Osteoblast (primary cell): ENCODE results near the gene PLXNB2. TPM values are rescaled to one million over a fixed set of nuclear protein-coding genes. Genes with fewer than 3 reads are reported as not detected.

Source experiments
- DNase-seq: peaks from one replicate; pipeline ENCODE4 v3.0.0; 2011; ENCODE audit warnings: low spot score, mixed read lengths; ENCODE audit not compliant: insufficient read length; ENCODE audit errors: missing footprints
- H2AFZ ChIP-seq: 2 replicates; pipeline ENCODE4 v1.6.0; 2011; ENCODE audit warnings: mild to moderate bottlenecking, low read length
- H3K27ac ChIP-seq: 2 replicates; pipeline ENCODE4 v1.5.1; 2011; ENCODE audit warnings: mild to moderate bottlenecking, low read depth, low read length, moderate library complexity
- H3K27me3 ChIP-seq: 2 replicates; pipeline ENCODE4 v1.6.0; 2012; ENCODE audit warnings: mild to moderate bottlenecking, control low read depth, inconsistent platforms, low read length, moderate library complexity; ENCODE audit not compliant: insufficient read depth
- H3K36me3 ChIP-seq: 2 replicates; pipeline ENCODE4 v1.5.1; 2011; ENCODE audit warnings: mild to moderate bottlenecking, low read length, control low read depth, moderate library complexity; ENCODE audit not compliant: insufficient read depth
- H3K4me1 ChIP-seq: 2 replicates; pipeline ENCODE4 v1.5.1; 2011; ENCODE audit warnings: mild to moderate bottlenecking, low read length, control low read depth, moderate library complexity; ENCODE audit not compliant: insufficient read depth
- H3K4me2 ChIP-seq: 2 replicates; pipeline ENCODE4 v1.6.0; 2011; ENCODE audit warnings: mild to moderate bottlenecking, low read length; ENCODE audit not compliant: insufficient read depth
- H3K4me3 ChIP-seq: fragments of 200-600 bp; sonication (generic); 3 replicates; pipeline ENCODE4 v1.5.1; 2012; ENCODE audit warnings: mild to moderate bottlenecking, low read length, inconsistent platforms; ENCODE audit not compliant: insufficient read depth
- H3K79me2 ChIP-seq: 2 replicates; pipeline ENCODE4 v1.6.0; 2012; ENCODE audit warnings: mild to moderate bottlenecking, low read length, control low read depth, inconsistent platforms; ENCODE audit not compliant: insufficient read depth
- H3K9me3 ChIP-seq: 2 replicates; pipeline ENCODE4 v1.5.1; 2011; ENCODE audit warnings: low read depth, low read length, control low read depth
- H4K20me1 ChIP-seq: 2 replicates; pipeline ENCODE4 v1.6.0; 2012; ENCODE audit warnings: mild to moderate bottlenecking, low read length, control low read depth; ENCODE audit not compliant: insufficient read depth
- CTCF ChIP-seq: IDR thresholded peaks from 2 replicates; pipeline ENCODE4 v1.5.1; 2011; ENCODE audit warnings: mild to moderate bottlenecking, low read depth, low read length, moderate library complexity; ENCODE audit errors: extremely low read depth
- total RNA-seq: library from RNA; depleted of rRNA; stranded (reverse); fragments of >200 nt; gene quantifications from 2 replicates; pipeline ENCODE4 v1.2.3, GENCODE V29; 2012

The PLXNB2 gene
- total RNA-seq, 1 donor = 209 TPM

DNA sequence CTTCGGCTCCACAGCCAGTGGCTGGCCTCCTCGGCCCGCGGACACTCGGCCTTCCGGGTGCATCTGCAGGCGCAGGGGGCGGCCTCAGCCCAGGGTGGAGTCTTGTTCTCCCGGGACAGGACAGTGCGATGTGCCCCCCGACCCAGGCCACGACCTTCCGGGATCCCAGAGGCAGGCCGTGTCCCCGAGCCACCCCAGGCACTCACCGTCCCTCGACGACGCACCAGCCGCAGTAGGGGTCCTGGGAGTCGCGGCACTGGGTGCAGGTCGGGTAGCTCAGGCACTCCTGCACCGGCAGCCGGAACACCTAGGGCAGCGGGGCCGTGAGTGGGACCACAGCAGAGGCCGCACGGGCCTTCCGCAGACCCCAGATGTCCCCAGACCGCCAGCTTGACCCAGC is 19.7 kb downstream of the PLXNB2 start:
- no peaks in the 10 kb centered on the region for H3K9me3 ChIP-seq
- H3K27ac ChIP-seq = no peak overlapping the region
- no peaks in the 10 kb centered on the region for H3K27me3 ChIP-seq
- H2AFZ ChIP-seq = no peak overlapping the region
- no peak for TF ChIP-seq CTCF
- H3K4me1 ChIP-seq = peaks cover 9% of the 10 kb centered on the region
- H4K20me1 ChIP-seq = peaks cover 68% of the 10 kb centered on the region
- no peak for DNase-seq
- no peak overlapping the region for H3K4me2 ChIP-seq
- peaks cover 87% of the 10 kb centered on the region for H3K79me2 ChIP-seq
- H3K36me3 ChIP-seq = peaks cover 63% of the 10 kb centered on the region
- H3K4me3 ChIP-seq = no peak overlapping the region

- Histone ChIP-seq H3K4me1 (peaks cover 3% of the 10 kb centered on the region), H3K79me2 (peaks cover 83% of the 10 kb centered on the region), H3K27me3 (no peaks in the 10 kb centered on the region), H3K4me3 (no peak overlapping the region), H3K27ac (no peak overlapping the region), H3K4me2 (no peak overlapping the region), H3K9me3 (no peaks in the 10 kb centered on the region), H4K20me1 (peaks cover 69% of the 10 kb centered on the region), H3K36me3 (peaks cover 71% of the 10 kb centered on the region), H2AFZ (no peak overlapping the region)
- DNase-seq = no peak
- TF ChIP-seq CTCF = no peak
Measured at GRCh38 chr22:50286701-50287318, 20.6 kb downstream of the PLXNB2 start.

DNA sequence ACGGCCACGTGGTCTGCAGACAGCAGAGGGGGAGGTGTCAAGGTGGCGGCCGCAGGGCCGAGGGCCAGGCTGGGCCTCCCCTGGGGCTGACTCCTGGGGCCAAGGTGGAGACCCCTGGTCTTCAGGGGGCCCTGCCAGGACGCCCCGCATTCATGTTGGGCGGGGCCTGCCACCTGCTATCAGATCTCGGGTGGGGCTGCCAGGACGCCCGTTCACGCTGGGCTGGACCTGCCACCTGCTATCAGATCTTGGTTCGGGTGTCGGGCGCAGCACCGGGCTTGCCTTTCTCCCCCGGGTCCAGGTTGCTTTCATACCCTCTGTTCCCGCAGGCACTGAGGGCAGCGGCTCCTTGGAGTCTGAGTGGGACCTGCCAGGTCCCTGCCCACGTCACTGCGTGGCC is 21.2 kb downstream of the PLXNB2 start:
- Histone ChIP-seq H3K4me1 (no peaks in the 10 kb centered on the region), H3K27ac (no peak overlapping the region), H3K36me3 (peaks cover 72% of the 10 kb centered on the region), H3K4me2 (no peak overlapping the region), H3K27me3 (no peaks in the 10 kb centered on the region), H3K79me2 (peaks cover 82% of the 10 kb centered on the region), H2AFZ (no peak overlapping the region), H3K4me3 (no peak overlapping the region), H4K20me1 (peaks cover 67% of the 10 kb centered on the region), H3K9me3 (no peaks in the 10 kb centered on the region)
- DNase-seq = no peak
- TF ChIP-seq CTCF = no peak

GRCh38 chr22:50285568-50286229 is 21.7 kb downstream of the PLXNB2 start:
- H3K4me1 ChIP-seq = no peaks in the 10 kb centered on the region
- no peak for TF ChIP-seq CTCF
- no peak overlapping the region for H2AFZ ChIP-seq
- DNase-seq = no peak
- peaks cover 72% of the 10 kb centered on the region for H3K36me3 ChIP-seq
- H3K27ac ChIP-seq = no peak overlapping the region
- no peak overlapping the region for H3K4me3 ChIP-seq
- no peak overlapping the region for H3K4me2 ChIP-seq
- H3K27me3 ChIP-seq = no peaks in the 10 kb centered on the region
- peaks cover 77% of the 10 kb centered on the region for H3K79me2 ChIP-seq
- peaks cover 61% of the 10 kb centered on the region for H4K20me1 ChIP-seq
- H3K9me3 ChIP-seq = no peaks in the 10 kb centered on the region
